ENCODE measurements around the gene PTPN22. TPM values are rescaled to one million over a fixed set of nuclear protein-coding genes. Genes with fewer than 3 reads are reported as not detected.

PTPN22 gene
- total RNA-seq, 1 experiment from 2014 or later = not detected

- no peak for TF ChIP-seq AR (CRISPR knock-in tag; IDR thresholded peaks at IDR 0.05)
- no peak for TF ChIP-seq ZNF121 (CRISPR knock-in tag; IDR thresholded peaks at IDR 0.05)
- TF ChIP-seq JUN (CRISPR knock-in tag; IDR thresholded peaks at IDR 0.05) = no peak
- TF ChIP-seq TCF7 (CRISPR knock-in tag; IDR thresholded peaks at IDR 0.05; ENCODE audit: low read depth) = no peak
These were observed 65.9 kb downstream of the PTPN22 start (continued) for GRCh38 chr1:113805639-113806038.

GRCh38 chr1:113805256-113805531 lies 66.3 kb downstream of the PTPN22 start:
- DNase-seq (ENCODE audit: low spot score) (no peak), ATAC-seq (no peak)
- ChIA-PET POLR2A (no interaction called here), CTCF (interaction anchor here (0.9 kb wide), 1 partner anchor 13 kb away, joined by 3 read pairs; no protein-coding TSS in a partner anchor)
- peaks cover 4% of the 10 kb centered on the region; the same call in 1 of the 2 replicates for H3K9me3 Mint-ChIP-seq
- peaks cover 6% of the 10 kb centered on the region for H3K36me3 Mint-ChIP-seq
- H3K27me3 Mint-ChIP-seq (ENCODE audit: low read depth) = no peaks in the 10 kb centered on the region
- TF ChIP-seq MLX (CRISPR knock-in tag; IDR thresholded peaks at IDR 0.05) = no peak
- TF ChIP-seq CREM (CRISPR knock-in tag; IDR thresholded peaks at IDR 0.05) = no peak
- no peak for TF ChIP-seq ZNF263 (CRISPR knock-in tag; IDR thresholded peaks at IDR 0.05; ENCODE audit: low read depth)
- no peak for TF ChIP-seq ZNF121 (CRISPR knock-in tag; IDR thresholded peaks at IDR 0.05)
- no peak for TF ChIP-seq JUN (CRISPR knock-in tag; IDR thresholded peaks at IDR 0.05)
- no peak for TF ChIP-seq ZNF281 (CRISPR knock-in tag; IDR thresholded peaks at IDR 0.05)
- no peak for TF ChIP-seq ERG (CRISPR knock-in tag; IDR thresholded peaks at IDR 0.05)
- no peak overlapping the region for H3K4me3 Mint-ChIP-seq
- peaks cover 26% of the 10 kb centered on the region for H3K4me1 Mint-ChIP-seq
- no peak overlapping the region for H3K27ac Mint-ChIP-seq

GRCh38 chr1:113804421-113805255 lies 66.9 kb downstream of the PTPN22 start:
- Mint-ChIP-seq H3K27me3 (ENCODE audit: low read depth) (no peaks in the 10 kb centered on the region), H3K4me1 (peaks cover 22% of the 10 kb centered on the region), H3K4me3 (no peak overlapping the region), H3K9me3 (peaks cover 4% of the 10 kb centered on the region; the same call in 1 of the 2 replicates), H3K27ac (peak overlapping the region; percentile 45; the same call in 1 of the 2 replicates), H3K36me3 (peaks cover 6% of the 10 kb centered on the region)
- POLR2A ChIA-PET = interaction anchor here (0.6 kb wide), 2 partner anchors 46 to 73 kb away, joined by 3 read pairs; no protein-coding TSS in a partner anchor
- CTCF ChIA-PET = interaction anchor here (0.7 to 1.1 kb wide), 6 partner anchors 7 to 663 kb away, joined by 3 to 5 read pairs (median 4); partner anchors contain the start of gene RSBN1
- no peak for ATAC-seq
- TF ChIP-seq AR (CRISPR knock-in tag; IDR thresholded peaks at IDR 0.05) (no peak), OVOL2 (CRISPR knock-in tag; IDR thresholded peaks at IDR 0.05; ENCODE audit: borderline replicate concordance) (no peak), ZSCAN18 (CRISPR knock-in tag; IDR thresholded peaks at IDR 0.05) (no peak), CREM (CRISPR knock-in tag; IDR thresholded peaks at IDR 0.05) (no peak), MLX (CRISPR knock-in tag; IDR thresholded peaks at IDR 0.05) (no peak)
- no peak for DNase-seq (ENCODE audit: low spot score)

Data from WTC11 (cell line).